ENCODE data around the gene EIF4A2. TPM values are rescaled to one million over a fixed set of nuclear protein-coding genes. Genes with fewer than 3 reads are reported as not detected.
A peak's percentile ranks its signal among the peaks of the same experiment; 100 is the strongest.

Gene EIF4A2
- total and polyA plus RNA-seq, 2 experiments from 2014 or later = 359 to 911 TPM

- no peaks in the 10 kb centered on the region for H3K27me3 ChIP-seq
- DNase-seq (ENCODE audit: low read depth in 1 of 2, low spot score in 1 of 2) = no peak
- no peaks in the 10 kb centered on the region for H3K4me1 ChIP-seq (ENCODE audit: low read depth)
- H3K27ac ChIP-seq = no peak overlapping the region
- no peaks in the 10 kb centered on the region for H3K9me3 ChIP-seq (ENCODE audit: low read depth)
- no peaks in the 10 kb centered on the region for H3K36me3 ChIP-seq
- no peak overlapping the region for H3K4me3 ChIP-seq
- TF ChIP-seq CTCF (IDR thresholded peaks at IDR 0.05; ENCODE audit: low read depth, low read length) = no peak
These were observed 31.9 kb upstream of the EIF4A2 start for GRCh38 chr3:186751480-186751879.

GRCh38 chr3:186754006-186754405, 29.4 kb upstream of the EIF4A2 start:
- no peak overlapping the region for H3K4me3 ChIP-seq
- H3K4me1 ChIP-seq (ENCODE audit: low read depth) = no peaks in the 10 kb centered on the region
- H3K27me3 ChIP-seq = no peaks in the 10 kb centered on the region
- TF ChIP-seq CTCF (IDR thresholded peaks at IDR 0.05; ENCODE audit: low read depth, low read length) = no peak
- peak in 1 of 2 donors; percentile 7 for DNase-seq (ENCODE audit: low read depth in 1 of 2, low spot score in 1 of 2)
- no peaks in the 10 kb centered on the region for H3K36me3 ChIP-seq
- H3K27ac ChIP-seq = no peak overlapping the region
- no peaks in the 10 kb centered on the region for H3K9me3 ChIP-seq (ENCODE audit: low read depth)

- H3K4me1 ChIP-seq (ENCODE audit: low read depth) = no peaks in the 10 kb centered on the region
- H3K36me3 ChIP-seq = no peaks in the 10 kb centered on the region
- no peaks in the 10 kb centered on the region for H3K9me3 ChIP-seq (ENCODE audit: low read depth)
- H3K27ac ChIP-seq = no peak overlapping the region
- no peaks in the 10 kb centered on the region for H3K27me3 ChIP-seq
- TF ChIP-seq CTCF (IDR thresholded peaks at IDR 0.05; ENCODE audit: low read depth, low read length) = no peak
- DNase-seq (ENCODE audit: low read depth in 1 of 2, low spot score in 1 of 2) = no peak
- H3K4me3 ChIP-seq = no peak overlapping the region
These were observed 28.5 kb upstream of the EIF4A2 start for GRCh38 chr3:186754871-186755270.

GRCh38 chr3:186757214-186757613, 26.2 kb upstream of the EIF4A2 start:
- Histone ChIP-seq H3K9me3 (ENCODE audit: low read depth) (no peaks in the 10 kb centered on the region), H3K27ac (no peak overlapping the region), H3K36me3 (no peaks in the 10 kb centered on the region), H3K27me3 (no peaks in the 10 kb centered on the region), H3K4me1 (ENCODE audit: low read depth) (no peaks in the 10 kb centered on the region), H3K4me3 (no peak overlapping the region)
- TF ChIP-seq CTCF (IDR thresholded peaks at IDR 0.05; ENCODE audit: low read depth, low read length) = no peak
- DNase-seq (ENCODE audit: low read depth in 1 of 2, low spot score in 1 of 2) = no peak

- Histone ChIP-seq H3K36me3 (no peaks in the 10 kb centered on the region), H3K4me1 (ENCODE audit: low read depth) (no peaks in the 10 kb centered on the region), H3K9me3 (ENCODE audit: low read depth) (no peaks in the 10 kb centered on the region), H3K27me3 (no peaks in the 10 kb centered on the region), H3K4me3 (no peak overlapping the region), H3K27ac (no peak overlapping the region)
- DNase-seq (ENCODE audit: low read depth in 1 of 2, low spot score in 1 of 2) = no peak
- no peak for TF ChIP-seq CTCF (IDR thresholded peaks at IDR 0.05; ENCODE audit: low read depth, low read length)
These were observed 25.6 kb upstream of the EIF4A2 start for GRCh38 chr3:186757686-186758220.
